ENCODE data around the gene SPTBN4. TPM values are rescaled to one million over a fixed set of nuclear protein-coding genes. Genes with fewer than 3 reads are reported as not detected.

Gene SPTBN4
- total RNA-seq, 1 donor from 2014 or later: 0.43 TPM

GRCh38 chr19:40528533-40529092 lies 61.8 kb downstream of the SPTBN4 start:
- no peak overlapping the region for H3K27ac ChIP-seq
- H3K4me1 ChIP-seq: peaks cover 2 to 5% of the 10 kb centered on the region in 2 donors
- no peak for TF ChIP-seq CTCF (IDR thresholded peaks at IDR 0.05)
- H3K36me3 ChIP-seq: no peaks in the 10 kb centered on the region
- no peaks in the 10 kb centered on the region for H3K9me3 ChIP-seq
- no peak overlapping the region for H3K4me3 ChIP-seq
- intact Hi-C loops (cut with DNase I): loop anchor here (1.0 to 5.0 kb wide), 5 partner anchors 48 to 126 kb away; partner anchors contain the start of genes BLVRB and SHKBP1
- no peak for DNase-seq (ENCODE audit: low spot score in 2 of 2)
- no peaks in the 10 kb centered on the region for H3K27me3 ChIP-seq

DNA sequence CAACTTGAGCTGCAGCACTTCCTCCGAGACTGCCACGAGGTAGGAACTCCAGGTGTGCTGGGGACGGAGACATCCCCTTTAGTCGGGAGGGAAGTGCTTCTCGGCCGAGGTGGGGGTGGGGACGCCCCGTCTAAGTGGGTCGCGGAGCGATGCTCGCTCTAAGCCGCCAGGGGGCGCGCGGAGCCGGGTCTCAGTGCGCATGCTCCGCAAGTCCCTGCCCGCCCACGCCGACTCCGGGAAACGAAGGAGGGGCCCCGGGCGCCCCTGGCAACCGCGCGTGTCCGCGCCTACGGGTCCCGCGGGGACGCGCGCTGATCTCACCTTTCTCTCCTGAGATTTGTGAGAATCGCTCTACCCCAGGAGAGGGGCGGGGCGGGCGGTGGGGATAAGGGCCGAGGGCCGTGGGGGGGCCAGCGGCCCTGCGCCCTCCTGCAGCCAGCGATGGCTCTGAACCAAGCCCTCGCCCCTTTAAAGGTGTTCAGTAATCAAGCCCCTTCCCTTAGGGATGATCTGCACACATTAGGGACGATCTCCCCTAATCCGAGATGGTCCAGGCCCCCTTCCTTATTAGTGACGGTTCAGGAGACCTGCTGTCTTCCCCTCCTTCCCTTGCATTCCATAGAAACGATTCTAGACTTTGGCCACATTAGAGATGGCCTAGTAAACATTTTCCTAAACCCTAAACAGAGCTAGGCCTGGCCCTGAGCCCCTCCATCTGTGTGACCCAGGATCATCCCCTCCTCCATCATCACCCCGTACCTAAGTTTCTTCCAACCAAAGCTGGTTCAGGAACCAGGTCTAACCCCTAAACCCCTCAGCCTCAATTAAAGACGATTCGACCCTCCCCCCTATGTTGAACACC lies 62.5 kb downstream of the SPTBN4 start:
- Histone ChIP-seq H3K27ac (no peak overlapping the region), H3K4me3 (peak overlapping the region; percentile 58 to 62), H3K4me1 (peaks cover 2 to 5% of the 10 kb centered on the region in 2 donors), H3K27me3 (no peaks in the 10 kb centered on the region), H3K36me3 (no peaks in the 10 kb centered on the region), H3K9me3 (no peaks in the 10 kb centered on the region)
- TF ChIP-seq CTCF (IDR thresholded peaks at IDR 0.05): peak; percentile 96 to 99 (median 98)
- intact Hi-C loops (cut with DNase I): loop anchor here (1.0 to 5.0 kb wide), 5 partner anchors 47 to 127 kb away; partner anchors contain the start of genes BLVRB and SHKBP1
- DNase-seq (ENCODE audit: low spot score in 2 of 2): peak; percentile 61 to 91

DNA sequence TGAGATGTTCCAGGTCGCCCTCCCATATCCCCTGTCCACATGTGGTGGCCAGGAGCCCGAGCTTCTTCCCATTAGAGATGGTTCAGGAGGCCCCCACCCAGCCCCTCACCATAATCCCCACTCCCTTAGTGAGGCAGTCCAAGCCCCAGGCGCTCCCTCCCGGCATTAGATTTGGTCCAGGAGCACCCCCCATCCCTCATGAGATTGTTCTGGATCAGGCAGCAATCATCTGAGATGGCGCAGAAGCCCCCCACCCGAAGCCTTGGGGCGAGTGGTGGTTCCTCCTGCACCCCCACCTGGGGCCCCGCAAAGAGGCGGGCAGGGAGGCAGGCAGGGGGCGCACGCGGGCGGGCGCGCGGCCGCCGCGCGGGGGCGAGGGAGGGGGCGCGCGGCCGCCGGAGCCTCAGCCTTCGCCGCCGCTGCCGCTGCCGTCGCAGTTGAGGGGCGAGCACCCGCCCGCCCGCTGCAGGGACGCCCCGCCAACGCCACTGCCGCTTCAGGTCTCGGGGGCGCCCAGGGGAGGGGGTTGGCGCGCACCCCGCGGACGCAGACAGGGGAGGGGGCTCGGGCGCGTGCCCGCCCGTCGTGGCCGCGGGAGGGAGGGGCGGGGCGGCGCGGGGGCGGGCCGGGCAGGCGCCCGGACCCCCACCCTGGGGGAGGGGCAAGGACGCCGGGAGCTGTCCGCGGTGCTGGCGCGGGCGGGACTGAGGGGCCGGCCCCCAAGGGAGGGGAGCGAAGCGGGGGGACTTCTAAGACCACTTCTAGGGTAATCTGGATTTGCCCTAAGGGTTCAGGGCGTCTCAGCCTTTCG lies 63.5 kb downstream of the SPTBN4 start:
- intact Hi-C loops (cut with DNase I): no loop called here
- Histone ChIP-seq H3K4me3 (peak overlapping the region in 1 of 2 donors; percentile 62), H3K27ac (no peak overlapping the region)

GRCh38 chr19:40533508-40533907 lies 66.7 kb downstream of the SPTBN4 start:
- H3K27ac ChIP-seq: no peak overlapping the region
- no peak overlapping the region for H3K4me3 ChIP-seq
- DNase-seq (ENCODE audit: low spot score in 2 of 2): no peak
- intact Hi-C loops (cut with DNase I): no loop called here
- peaks cover 2 to 5% of the 10 kb centered on the region in 2 donors for H3K4me1 ChIP-seq
- no peaks in the 10 kb centered on the region for H3K27me3 ChIP-seq
- H3K9me3 ChIP-seq: no peaks in the 10 kb centered on the region
- H3K36me3 ChIP-seq: no peaks in the 10 kb centered on the region
- no peak for TF ChIP-seq CTCF (IDR thresholded peaks at IDR 0.05)

More for the DNA sequence above, 63.5 kb downstream of the SPTBN4 start:
- TF ChIP-seq CTCF (IDR thresholded peaks at IDR 0.05): peak in 2 of 3 experiments; percentile 12 to 29
- no peaks in the 10 kb centered on the region for H3K27me3 ChIP-seq
- no peaks in the 10 kb centered on the region for H3K36me3 ChIP-seq
- DNase-seq (ENCODE audit: low spot score in 2 of 2): no peak
- H3K4me1 ChIP-seq: peaks cover 2 to 5% of the 10 kb centered on the region in 2 donors
- H3K9me3 ChIP-seq: no peaks in the 10 kb centered on the region

DNA sequence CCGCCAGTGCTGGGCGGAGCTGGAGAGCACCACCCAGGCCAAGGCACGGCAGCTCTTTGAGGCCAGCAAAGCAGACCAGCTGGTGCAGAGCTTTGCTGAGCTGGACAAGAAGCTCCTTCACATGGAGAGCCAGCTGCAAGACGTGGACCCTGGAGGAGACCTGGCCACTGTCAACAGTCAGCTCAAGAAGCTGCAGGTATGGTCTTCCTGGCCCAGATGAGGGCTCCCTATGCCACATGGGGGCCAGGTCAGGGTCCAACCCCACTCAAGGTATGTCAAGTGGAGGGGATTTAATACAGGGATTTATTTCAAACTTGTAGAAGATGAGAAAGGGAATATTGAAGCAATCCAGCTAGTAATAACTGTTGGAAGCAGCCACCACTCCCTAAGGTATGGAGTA lies 67.3 kb downstream of the SPTBN4 start:
- DNase-seq (ENCODE audit: low spot score in 2 of 2): no peak
- intact Hi-C loops (cut with DNase I): no loop called here
- Histone ChIP-seq H3K36me3 (no peaks in the 10 kb centered on the region), H3K9me3 (no peaks in the 10 kb centered on the region), H3K27me3 (no peaks in the 10 kb centered on the region), H3K27ac (no peak overlapping the region), H3K4me1 (peaks cover 2 to 5% of the 10 kb centered on the region in 2 donors), H3K4me3 (no peak overlapping the region)
- no peak for TF ChIP-seq CTCF (IDR thresholded peaks at IDR 0.05)
